ENCODE data around the gene GMPR2.
A peak's percentile ranks its signal among the peaks of the same experiment; 100 is the strongest.

Gene GMPR2

DNA sequence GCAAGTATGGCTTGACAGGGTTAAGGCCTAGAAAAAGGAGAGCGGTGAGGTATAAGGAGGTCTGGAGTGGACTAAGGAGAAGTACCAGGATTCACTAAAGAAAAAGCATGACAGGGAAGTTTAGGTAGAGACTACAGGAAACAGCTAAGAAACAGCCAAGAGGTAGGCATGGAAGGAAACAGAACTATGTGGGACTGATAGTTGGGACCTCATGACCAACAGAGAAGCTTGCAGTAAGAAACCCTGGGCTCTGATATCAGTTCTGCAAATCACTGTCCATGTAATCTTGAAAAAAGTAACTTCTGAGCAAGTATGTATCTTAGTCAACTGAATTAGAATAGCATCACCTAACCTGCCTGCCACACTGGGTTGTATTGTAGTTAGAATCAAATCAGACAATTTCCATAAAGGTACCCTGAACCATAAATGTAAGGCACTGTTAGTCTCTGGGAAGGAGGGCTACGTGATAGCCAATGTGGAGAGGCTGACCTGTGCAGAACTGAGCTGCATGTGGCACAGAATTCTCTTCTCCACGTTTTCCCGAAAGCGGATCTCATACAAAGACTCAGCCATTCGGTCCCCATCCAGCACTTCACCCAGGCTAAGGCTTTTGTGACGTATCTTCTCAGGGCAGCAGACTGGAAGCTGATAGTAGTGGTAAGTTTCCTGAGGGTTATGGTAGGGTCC lies 38.4 kb upstream of the GMPR2 start:
- Histone ChIP-seq H3K4me3 (ENCODE audit: low read depth in 1 of 2, low read length in 2 of 2) (peak overlapping the region; percentile 57 to 68; a peak in 3 of 4 replicates), H3K4me2 (ENCODE audit: insufficient read depth, low read length) (peak overlapping the region; percentile 69), H3K36me3 (ENCODE audit: insufficient read depth, low read length) (peaks cover 26% of the 10 kb centered on the region), H3K9me3 (ENCODE audit: insufficient read depth, low read length, severe bottlenecking) (no peaks in the 10 kb centered on the region), H3K27me3 (ENCODE audit: insufficient read depth, low read length, poor library complexity) (no peaks in the 10 kb centered on the region), H3K9ac (ENCODE audit: low read depth, low read length) (peak overlapping the region; percentile 96), H2AFZ (ENCODE audit: low read depth, low read length) (peak overlapping the region; percentile 96), H3K4me1 (ENCODE audit: insufficient read depth, low read length) (peaks cover 55% of the 10 kb centered on the region), H4K20me1 (ENCODE audit: insufficient read depth, low read length) (no peaks in the 10 kb centered on the region), H3K27ac (ENCODE audit: low read length) (peak overlapping the region; percentile 92), H3K79me2 (ENCODE audit: insufficient read depth, low read length) (peaks cover 48% of the 10 kb centered on the region)
- no peak for TF ChIP-seq EZH2 (IDR thresholded peaks at IDR 0.05; ENCODE audit: borderline replicate concordance, low read depth, low read length, severe bottlenecking)
- TF ChIP-seq, protein P1, sequence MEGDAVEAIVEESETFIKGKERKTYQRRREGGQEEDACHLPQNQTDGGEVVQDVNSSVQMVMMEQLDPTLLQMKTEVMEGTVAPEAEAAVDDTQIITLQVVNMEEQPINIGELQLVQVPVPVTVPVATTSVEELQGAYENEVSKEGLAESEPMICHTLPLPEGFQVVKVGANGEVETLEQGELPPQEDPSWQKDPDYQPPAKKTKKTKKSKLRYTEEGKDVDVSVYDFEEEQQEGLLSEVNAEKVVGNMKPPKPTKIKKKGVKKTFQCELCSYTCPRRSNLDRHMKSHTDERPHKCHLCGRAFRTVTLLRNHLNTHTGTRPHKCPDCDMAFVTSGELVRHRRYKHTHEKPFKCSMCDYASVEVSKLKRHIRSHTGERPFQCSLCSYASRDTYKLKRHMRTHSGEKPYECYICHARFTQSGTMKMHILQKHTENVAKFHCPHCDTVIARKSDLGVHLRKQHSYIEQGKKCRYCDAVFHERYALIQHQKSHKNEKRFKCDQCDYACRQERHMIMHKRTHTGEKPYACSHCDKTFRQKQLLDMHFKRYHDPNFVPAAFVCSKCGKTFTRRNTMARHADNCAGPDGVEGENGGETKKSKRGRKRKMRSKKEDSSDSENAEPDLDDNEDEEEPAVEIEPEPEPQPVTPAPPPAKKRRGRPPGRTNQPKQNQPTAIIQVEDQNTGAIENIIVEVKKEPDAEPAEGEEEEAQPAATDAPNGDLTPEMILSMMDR (IDR thresholded peaks at IDR 0.05; ENCODE audit: borderline replicate concordance, extremely low read depth, low read length, poor library complexity, severe bottlenecking): no peak
- DNase-seq (no peak), ATAC-seq (ENCODE audit: insufficient read depth, low read depth) (no peak)

DNA sequence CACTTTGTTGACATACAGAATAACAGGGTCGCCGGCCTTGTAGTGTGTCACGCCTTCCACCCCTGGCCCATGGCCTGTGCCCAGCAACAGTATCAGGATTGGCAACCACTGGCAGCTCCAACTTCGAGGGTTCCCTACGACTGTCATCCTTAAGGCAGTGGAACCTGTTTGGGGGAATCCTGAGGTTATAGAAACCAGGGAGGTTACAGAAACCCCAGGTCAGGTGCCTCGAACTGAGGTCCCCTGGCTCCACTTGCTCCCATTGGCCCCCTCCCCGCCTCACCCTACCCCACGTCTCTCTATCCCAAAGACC lies 37.9 kb upstream of the GMPR2 start:
- H2AFZ ChIP-seq (ENCODE audit: low read depth, low read length): peak overlapping the region; percentile 96
- H3K9me3 ChIP-seq (ENCODE audit: insufficient read depth, low read length, severe bottlenecking): no peaks in the 10 kb centered on the region
- H3K79me2 ChIP-seq (ENCODE audit: insufficient read depth, low read length): peaks cover 48% of the 10 kb centered on the region
- H3K27ac ChIP-seq (ENCODE audit: low read length): peak overlapping the region; percentile 92
- peak overlapping the region; percentile 57 to 68; a peak in 3 of 4 replicates for H3K4me3 ChIP-seq (ENCODE audit: low read depth in 1 of 2, low read length in 2 of 2)
- ATAC-seq (ENCODE audit: insufficient read depth, low read depth) (no peak), DNase-seq (no peak)
- H3K27me3 ChIP-seq (ENCODE audit: insufficient read depth, low read length, poor library complexity): no peaks in the 10 kb centered on the region
- H3K9ac ChIP-seq (ENCODE audit: low read depth, low read length): peak overlapping the region; percentile 96
- TF ChIP-seq EZH2 (IDR thresholded peaks at IDR 0.05; ENCODE audit: borderline replicate concordance, low read depth, low read length, severe bottlenecking): no peak
- TF ChIP-seq, protein P1 (IDR thresholded peaks at IDR 0.05; ENCODE audit: borderline replicate concordance, extremely low read depth, low read length, poor library complexity, severe bottlenecking): no peak
- H3K4me2 ChIP-seq (ENCODE audit: insufficient read depth, low read length): peak overlapping the region; percentile 69
- H3K36me3 ChIP-seq (ENCODE audit: insufficient read depth, low read length): peaks cover 29% of the 10 kb centered on the region
- H3K4me1 ChIP-seq (ENCODE audit: insufficient read depth, low read length): peaks cover 50% of the 10 kb centered on the region
- no peaks in the 10 kb centered on the region for H4K20me1 ChIP-seq (ENCODE audit: insufficient read depth, low read length)

DNA sequence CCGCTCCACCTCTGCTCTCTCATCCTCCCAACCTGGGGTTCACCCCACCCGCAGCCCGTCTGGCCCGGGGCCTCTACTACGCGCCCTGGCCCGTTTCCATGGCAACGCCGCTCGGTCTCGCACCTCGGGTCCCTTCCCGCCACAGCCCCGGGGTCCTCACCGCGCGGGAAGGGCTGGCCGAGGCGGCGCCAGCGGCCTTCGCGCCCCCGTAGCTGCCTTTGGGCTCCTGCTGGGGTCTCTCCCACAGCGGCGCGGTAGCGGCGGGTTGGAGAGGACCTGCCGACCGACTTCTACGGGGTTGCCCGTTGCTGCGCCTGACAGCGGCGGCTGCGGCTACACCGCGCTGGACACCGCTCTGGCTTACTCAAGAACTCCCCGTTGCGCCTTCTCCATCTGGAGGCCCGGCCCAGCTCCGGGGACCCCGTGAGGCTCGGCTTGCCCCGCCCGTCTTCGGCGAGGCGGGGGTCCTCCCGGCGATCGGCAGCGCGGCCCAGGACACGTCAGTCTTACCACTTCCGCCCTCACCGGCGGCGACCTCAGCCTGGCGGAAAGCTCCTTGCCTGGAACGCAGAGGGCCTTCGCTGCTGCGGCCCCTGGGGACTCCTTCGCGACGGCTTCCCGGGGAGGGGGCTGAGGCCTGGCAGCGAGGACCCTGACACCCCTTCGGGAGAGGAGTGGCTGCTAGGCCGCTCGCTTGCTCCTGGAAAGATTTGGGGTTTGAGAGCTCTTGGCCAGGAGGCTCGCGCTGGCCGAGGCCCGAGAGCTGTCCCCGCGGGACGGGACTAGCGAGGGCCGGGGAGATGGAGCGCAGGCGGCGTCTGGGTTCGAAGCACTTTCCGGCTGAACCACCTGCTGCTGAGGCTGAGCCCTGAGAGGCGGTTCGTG lies 37.3 kb upstream of the GMPR2 start, which contains the start of gene TM9SF1:
TM9SF1 (minus strand) TSS at position 256 of the 885 bp plus-strand sequence. CDS start 422 bp downstream, outside the sequence.
- ATAC-seq (ENCODE audit: insufficient read depth, low read depth): peak; percentile 94

More for the DNA sequence above, 37.3 kb upstream of the GMPR2 start, which contains the start of gene TM9SF1:
- Histone ChIP-seq H3K9ac (ENCODE audit: low read depth, low read length) (peak within 1 kb of the TSS; percentile 96), H3K9me3 (ENCODE audit: insufficient read depth, low read length, severe bottlenecking) (no peaks in the 10 kb centered on the region), H3K36me3 (ENCODE audit: insufficient read depth, low read length) (peaks cover 28% of the 10 kb centered on the region), H3K4me3 (ENCODE audit: low read depth in 1 of 2, low read length in 2 of 2) (peak within 1 kb of the TSS; percentile 57 to 68), H3K79me2 (ENCODE audit: insufficient read depth, low read length) (peaks cover 48% of the 10 kb centered on the region), H3K27ac (ENCODE audit: low read length) (peak within 1 kb of the TSS; percentile 92), H3K4me1 (ENCODE audit: insufficient read depth, low read length) (peaks cover 44% of the 10 kb centered on the region), H4K20me1 (ENCODE audit: insufficient read depth, low read length) (no peaks in the 10 kb centered on the region), H3K27me3 (ENCODE audit: insufficient read depth, low read length, poor library complexity) (no peaks in the 10 kb centered on the region), H2AFZ (ENCODE audit: low read depth, low read length) (peak within 1 kb of the TSS; percentile 96), H3K4me2 (ENCODE audit: insufficient read depth, low read length) (peak within 1 kb of the TSS; percentile 69)
- peak; percentile 92 for DNase-seq
- TF ChIP-seq EZH2 (IDR thresholded peaks at IDR 0.05; ENCODE audit: borderline replicate concordance, low read depth, low read length, severe bottlenecking): no peak
- TF ChIP-seq, protein P1 (IDR thresholded peaks at IDR 0.05; ENCODE audit: borderline replicate concordance, extremely low read depth, low read length, poor library complexity, severe bottlenecking): no peak
